Caco-2 (cell line): Measurements from ENCODE around the gene DTL. TPM values are rescaled to one million over a fixed set of nuclear protein-coding genes. Genes with fewer than 3 reads are reported as not detected.

Experiments
- BruUV-seq: library from RNA; stranded (reverse); fragments of 400-500 nt; replicated peaks from 2 replicates; lab custom pipeline; 2021; lab: Mats Ljungman, UMichigan
- CTCF ChIA-PET: fragments of 300-600 bp; sonication (Branson Sonifier 250); formaldehyde crosslinking; loops from one replicate; lab custom pipeline; 2022; ENCODE audit warnings: antibody characterized with exemption; lab: Charles Lee
- POLR2A ChIA-PET: fragments of 300-600 bp; sonication (Branson Sonifier 250); formaldehyde crosslinking; loops from one replicate; lab custom pipeline; 2022; ENCODE audit warnings: antibody characterized with exemption; lab: Charles Lee
- DNase-seq, 2 experiments: peaks; one replicate each; pipeline versions ENCODE4 v3.0.0 to v3.0.0-alpha.2; 2020 to 2022
- H3K27me3 ChIP-seq: replicated peaks from 2 replicates; pipeline ENCODE4 v1.6.0; 2011; ENCODE audit warnings: low read length; ENCODE audit not compliant: control insufficient read depth, insufficient read depth
- H3K36me3 ChIP-seq: 2 replicates; pipeline ENCODE4 v1.5.1; 2011; ENCODE audit warnings: low read length; ENCODE audit not compliant: control insufficient read depth, insufficient read depth
- H3K4me1 ChIP-seq: fragments of 250-450 bp; sonication (Bioruptor Pico); 2 replicates; pipeline ENCODE4 v1.5.1; 2020; ENCODE audit warnings: mild to moderate bottlenecking
- H3K4me3 ChIP-seq: 2 replicates; pipeline ENCODE4 v1.5.1; 2011; ENCODE audit warnings: low read depth, mild to moderate bottlenecking, control low read depth, low read length
- H3K9me3 ChIP-seq: fragments of 250-450 bp; sonication (Bioruptor Pico); 2 replicates; pipeline ENCODE4 v1.5.1; 2020; ENCODE audit warnings: mild to moderate bottlenecking, moderate library complexity
- H3K27ac Mint-ChIP-seq: one replicate; pipeline ENCODE4 v1.8.0; 2022; ENCODE audit warnings: mixed read lengths; ENCODE audit not compliant: unreplicated experiment
- H3K27me3 Mint-ChIP-seq: one replicate; pipeline ENCODE4 v1.8.0; 2022; ENCODE audit warnings: mixed read lengths; ENCODE audit not compliant: insufficient read depth, unreplicated experiment
- H3K36me3 Mint-ChIP-seq: one replicate; pipeline ENCODE4 v1.8.0; 2022; ENCODE audit warnings: mild to moderate bottlenecking, mixed read lengths; ENCODE audit not compliant: insufficient read depth, unreplicated experiment
- H3K4me1 Mint-ChIP-seq: one replicate; pipeline ENCODE4 v1.8.0; 2022; ENCODE audit warnings: low read depth, mixed read lengths; ENCODE audit not compliant: unreplicated experiment
- H3K4me3 Mint-ChIP-seq: one replicate; pipeline ENCODE4 v1.8.0; 2022; ENCODE audit warnings: mild to moderate bottlenecking, moderate library complexity, mixed read lengths; ENCODE audit not compliant: unreplicated experiment
- H3K9me3 Mint-ChIP-seq: one replicate; pipeline ENCODE4 v1.8.0; 2022; ENCODE audit warnings: mixed read lengths; ENCODE audit not compliant: unreplicated experiment
- intact Hi-C: fragments of 100-400 bp; cut with micrococcal nuclease; formaldehyde crosslinking; loops from one replicate; pipeline ENCODE4 v1.10.0; 2022; ENCODE audit not compliant: unreplicated experiment
- total RNA-seq: library from RNA; stranded (reverse); gene quantifications from 2 replicates; pipeline ENCODE4 v1.2.3, GENCODE V29; 2022
- TF ChIP-seq, protein P1 (sequence below), 2 experiments: fragments of 200-600 bp in 1 of 2; IDR thresholded peaks; 1 replicate in 1 of 2; 2 replicates in 1 of 2; pipeline versions ENCODE4 v1.5.1 to v1.8.0; 2011 to 2022; ENCODE audit warnings: antibody characterized with exemption in 1 of 2, control low read depth in 1 of 2, inconsistent platforms in 1 of 2, low read depth in 1 of 2, low read length in 1 of 2, mild to moderate bottlenecking in 1 of 2, moderate library complexity in 1 of 2; ENCODE audit not compliant: insufficient read depth in 1 of 2, severe bottlenecking in 1 of 2, unreplicated experiment in 1 of 2

The DTL gene
- total RNA-seq, 1 experiment from 2014 or later = 20.3 TPM

DNA sequence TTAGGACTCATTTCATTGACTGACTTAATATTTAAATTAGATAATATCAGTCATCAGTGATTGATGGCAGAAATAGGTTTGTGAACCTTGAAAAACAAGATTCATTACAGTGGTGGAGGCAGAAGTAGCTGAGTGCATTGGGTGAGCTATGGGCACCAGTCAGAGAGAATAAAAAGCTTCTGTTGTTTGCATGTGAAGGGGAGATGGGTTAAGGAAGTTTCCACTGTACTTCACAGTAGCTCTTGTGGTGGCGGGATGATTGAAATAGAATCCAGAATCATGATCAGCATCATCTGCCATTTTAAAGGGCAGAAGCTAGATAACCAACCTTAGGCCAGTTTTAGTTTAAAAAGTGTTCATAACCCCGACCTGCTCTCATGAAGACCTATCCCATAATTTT, 66.2 kb downstream of the DTL start:
- peaks cover 16% of the 10 kb centered on the region; the same call in 1 of the 2 replicates for H3K4me1 ChIP-seq
- ChIA-PET CTCF (no interaction called here), POLR2A (no interaction called here)
- Mint-ChIP-seq H3K36me3 (peaks cover 32% of the 10 kb centered on the region), H3K27ac (no peak overlapping the region), H3K4me3 (no peak overlapping the region), H3K4me1 (peaks cover 9% of the 10 kb centered on the region), H3K9me3 (no peaks in the 10 kb centered on the region), H3K27me3 (no peaks in the 10 kb centered on the region)
- H3K4me3 ChIP-seq = no peak overlapping the region
- H3K9me3 ChIP-seq = no peaks in the 10 kb centered on the region
- no peak for DNase-seq
- TF ChIP-seq, protein P1, sequence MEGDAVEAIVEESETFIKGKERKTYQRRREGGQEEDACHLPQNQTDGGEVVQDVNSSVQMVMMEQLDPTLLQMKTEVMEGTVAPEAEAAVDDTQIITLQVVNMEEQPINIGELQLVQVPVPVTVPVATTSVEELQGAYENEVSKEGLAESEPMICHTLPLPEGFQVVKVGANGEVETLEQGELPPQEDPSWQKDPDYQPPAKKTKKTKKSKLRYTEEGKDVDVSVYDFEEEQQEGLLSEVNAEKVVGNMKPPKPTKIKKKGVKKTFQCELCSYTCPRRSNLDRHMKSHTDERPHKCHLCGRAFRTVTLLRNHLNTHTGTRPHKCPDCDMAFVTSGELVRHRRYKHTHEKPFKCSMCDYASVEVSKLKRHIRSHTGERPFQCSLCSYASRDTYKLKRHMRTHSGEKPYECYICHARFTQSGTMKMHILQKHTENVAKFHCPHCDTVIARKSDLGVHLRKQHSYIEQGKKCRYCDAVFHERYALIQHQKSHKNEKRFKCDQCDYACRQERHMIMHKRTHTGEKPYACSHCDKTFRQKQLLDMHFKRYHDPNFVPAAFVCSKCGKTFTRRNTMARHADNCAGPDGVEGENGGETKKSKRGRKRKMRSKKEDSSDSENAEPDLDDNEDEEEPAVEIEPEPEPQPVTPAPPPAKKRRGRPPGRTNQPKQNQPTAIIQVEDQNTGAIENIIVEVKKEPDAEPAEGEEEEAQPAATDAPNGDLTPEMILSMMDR (IDR thresholded peaks at IDR 0.05; ENCODE audit: insufficient read depth in 1 of 2, low read depth in 1 of 2, low read length in 1 of 2, severe bottlenecking in 1 of 2, unreplicated experiment in 1 of 2) = no peak
- intact Hi-C loops = no loop called here
- no peaks in the 10 kb centered on the region for H3K27me3 ChIP-seq
- H3K36me3 ChIP-seq = no peaks in the 10 kb centered on the region
- no TSS peak for BruUV-seq

DNA sequence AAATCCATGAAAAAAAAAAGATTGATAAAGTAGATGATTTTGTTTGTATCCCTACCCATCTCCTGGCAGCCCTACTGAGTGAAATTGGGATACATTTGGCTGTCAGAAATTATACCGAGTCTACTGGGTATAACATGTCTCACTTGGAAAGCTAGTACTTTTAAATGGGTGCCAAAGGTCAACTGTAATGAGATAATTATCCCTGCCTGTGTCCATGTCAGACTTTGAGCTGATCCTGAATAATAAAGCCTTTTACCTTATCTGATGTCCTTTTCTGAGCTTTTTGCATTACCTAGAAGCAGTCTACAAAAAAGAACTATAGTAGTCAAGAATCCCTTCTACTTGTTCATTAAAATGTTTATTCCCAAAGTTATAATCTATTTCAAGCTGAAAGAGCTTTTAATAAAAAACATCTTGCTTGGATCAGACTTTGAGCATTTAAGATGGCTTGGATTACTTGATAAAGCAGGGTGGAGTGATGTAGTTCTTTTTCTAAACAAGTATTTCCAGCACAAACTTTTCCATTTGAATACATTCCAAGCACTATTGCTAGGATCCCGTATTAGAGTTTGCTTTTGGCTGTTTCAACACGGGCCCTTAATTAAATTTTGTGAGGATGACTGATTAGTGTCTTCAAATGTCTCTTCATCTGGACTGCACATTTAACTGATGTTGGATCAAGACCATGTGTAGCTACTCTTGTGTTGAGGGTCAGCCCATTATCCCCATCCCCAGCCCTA, 69.2 kb downstream of the DTL start:
- H3K4me3 ChIP-seq = no peak overlapping the region
- H3K36me3 ChIP-seq = no peaks in the 10 kb centered on the region
- no peaks in the 10 kb centered on the region for H3K9me3 Mint-ChIP-seq
- no peaks in the 10 kb centered on the region for H3K27me3 Mint-ChIP-seq
- no peak for DNase-seq
- peaks cover 16% of the 10 kb centered on the region; the same call in 1 of the 2 replicates for H3K4me1 ChIP-seq
- H3K36me3 Mint-ChIP-seq = peaks cover 26% of the 10 kb centered on the region
- intact Hi-C loops = no loop called here
- POLR2A ChIA-PET = interaction anchor here (0.6 kb wide), 1 partner anchor 181 kb away, joined by 8 read pairs; no protein-coding TSS in a partner anchor
- H3K27me3 ChIP-seq = no peaks in the 10 kb centered on the region
- BruUV-seq = no TSS peak
- TF ChIP-seq, protein P1 (IDR thresholded peaks at IDR 0.05; ENCODE audit: insufficient read depth in 1 of 2, low read depth in 1 of 2, low read length in 1 of 2, severe bottlenecking in 1 of 2, unreplicated experiment in 1 of 2) = no peak
- no peaks in the 10 kb centered on the region for H3K9me3 ChIP-seq
- CTCF ChIA-PET = interaction anchor here (0.7 to 0.9 kb wide), 2 partner anchors 180 to 187 kb away, joined by 3 read pairs; no protein-coding TSS in a partner anchor
- no peak overlapping the region for H3K27ac Mint-ChIP-seq
- peaks cover 9% of the 10 kb centered on the region for H3K4me1 Mint-ChIP-seq
- no peak overlapping the region for H3K4me3 Mint-ChIP-seq

DNA sequence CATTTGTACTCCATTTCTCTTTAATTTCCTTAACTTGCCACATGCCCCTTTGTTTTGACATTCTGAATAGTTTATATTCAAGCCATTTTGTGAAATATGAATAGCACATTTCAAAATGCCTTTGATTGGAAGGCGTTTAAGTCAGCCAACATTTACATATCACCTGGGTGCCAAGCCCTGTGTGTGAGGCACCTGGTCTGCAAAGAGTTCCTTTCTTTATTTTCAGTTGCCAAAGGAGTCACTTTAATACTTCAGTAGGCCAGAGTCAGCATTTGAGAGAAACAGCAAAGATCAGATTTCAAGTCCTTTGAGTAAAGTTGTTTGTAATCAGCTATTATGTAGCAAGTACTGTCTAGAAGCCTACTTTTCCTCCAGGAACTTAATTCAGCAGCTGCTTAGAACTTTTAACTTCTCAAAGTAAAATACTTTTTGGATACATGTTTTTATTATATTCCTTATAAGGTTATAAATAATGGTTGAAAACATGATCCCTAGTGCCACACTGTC, 70.8 kb downstream of the DTL start:
- Histone ChIP-seq H3K9me3 (no peaks in the 10 kb centered on the region), H3K4me1 (peaks cover 16% of the 10 kb centered on the region; the same call in 1 of the 2 replicates), H3K36me3 (no peaks in the 10 kb centered on the region), H3K27me3 (no peaks in the 10 kb centered on the region), H3K4me3 (no peak overlapping the region)
- Mint-ChIP-seq H3K4me3 (no peak overlapping the region), H3K36me3 (peaks cover 13% of the 10 kb centered on the region), H3K9me3 (no peaks in the 10 kb centered on the region), H3K27ac (no peak overlapping the region), H3K4me1 (peaks cover 9% of the 10 kb centered on the region), H3K27me3 (no peaks in the 10 kb centered on the region)
- intact Hi-C loops = no loop called here
- TF ChIP-seq, protein P1 (IDR thresholded peaks at IDR 0.05; ENCODE audit: insufficient read depth in 1 of 2, low read depth in 1 of 2, low read length in 1 of 2, severe bottlenecking in 1 of 2, unreplicated experiment in 1 of 2) = no peak
- BruUV-seq = no TSS peak
- ChIA-PET POLR2A (no interaction called here), CTCF (no interaction called here)
- no peak for DNase-seq
